CD14-positive monocyte (primary cell): ENCODE results near the gene GKN1. TPM values are rescaled to one million over a fixed set of nuclear protein-coding genes. Genes with fewer than 3 reads are reported as not detected.
A peak's percentile ranks its signal among the peaks of the same experiment; 100 is the strongest.

Source experiments
- DNase-seq, 3 donors: peaks; one replicate each; pipeline ENCODE4 v3.0.0-alpha.2; 2011 to 2022
- H2AFZ ChIP-seq: 2 replicates; pipeline ENCODE4 v1.6.0; 2012; ENCODE audit warnings: mild to moderate bottlenecking, low read depth, low read length, inconsistent platforms; ENCODE audit not compliant: insufficient read depth, poor library complexity, severe bottlenecking
- H3K27ac ChIP-seq, 2 donors: 1 replicate in 1 of 2; 2 replicates in 1 of 2; pipeline ENCODE4 v1.5.1; 2012 to 2013; ENCODE audit warnings: low read length in 2 of 2, control low read depth in 1 of 2, inconsistent platforms in 1 of 2, low read depth in 1 of 2, mild to moderate bottlenecking in 1 of 2
- H3K27me3 ChIP-seq, 2 donors: one replicate each; pipeline versions ENCODE4 v1.6.0 to v1.6.1; 2011 to 2013; ENCODE audit warnings: low read length in 2 of 2; ENCODE audit not compliant: control insufficient read depth in 2 of 2, insufficient read depth in 2 of 2
- H3K36me3 ChIP-seq, 2 donors: replicated peaks in 1 of 2; 1 replicate in 1 of 2; 2 replicates in 1 of 2; pipeline versions ENCODE4 v1.5.1 to v1.6.1; 2012 to 2013; ENCODE audit warnings: low read length in 2 of 2, control low read depth in 1 of 2, inconsistent platforms in 1 of 2, mild to moderate bottlenecking in 1 of 2; ENCODE audit not compliant: insufficient read depth in 2 of 2, control insufficient read depth in 1 of 2
- H3K4me1 ChIP-seq, 2 donors: 1 replicate in 1 of 2; 2 replicates in 1 of 2; pipeline versions ENCODE4 v1.5.1 to v1.6.1; 2012 to 2013; ENCODE audit warnings: low read length in 2 of 2, control low read depth in 1 of 2, inconsistent platforms in 1 of 2, mild to moderate bottlenecking in 1 of 2, moderate library complexity in 1 of 2; ENCODE audit not compliant: insufficient read depth in 2 of 2, control insufficient read depth in 1 of 2
- H3K4me2 ChIP-seq: replicated peaks from 2 replicates; pipeline ENCODE3; 2012; ENCODE audit warnings: low read length, moderate library complexity, mild to moderate bottlenecking; ENCODE audit not compliant: poor library complexity, severe bottlenecking; ENCODE audit errors: extremely low read depth
- H3K4me3 ChIP-seq, 3 experiments: fragments of 200-600 bp in 1 of 3; sonication (generic) in 1 of 3; replicated peaks in 1 of 3; 1 replicate in 2 of 3; 2 replicates in 1 of 3; pipeline ENCODE4 v1.5.1; 2011 to 2013; ENCODE audit warnings: low read length in 3 of 3, mild to moderate bottlenecking in 3 of 3, control low read depth in 2 of 3, low read depth in 2 of 3, inconsistent platforms in 1 of 3, moderate library complexity in 1 of 3
- H3K79me2 ChIP-seq: 2 replicates; pipeline ENCODE4 v1.6.0; 2012; ENCODE audit warnings: mild to moderate bottlenecking, control low read depth, inconsistent platforms, low read length, moderate library complexity; ENCODE audit not compliant: insufficient read depth
- H3K9ac ChIP-seq: 2 replicates; pipeline ENCODE4 v1.6.0; 2017; ENCODE audit warnings: low read length, mild to moderate bottlenecking; ENCODE audit not compliant: insufficient read depth, poor library complexity, severe bottlenecking
- H3K9me3 ChIP-seq, 2 donors: replicated peaks in 1 of 2; 1 replicate in 1 of 2; 2 replicates in 1 of 2; pipeline versions ENCODE4 v1.5.1 to v1.6.1; 2012 to 2013; ENCODE audit warnings: low read length in 2 of 2, control low read depth in 1 of 2; ENCODE audit not compliant: control insufficient read depth in 1 of 2, insufficient read depth in 1 of 2
- H4K20me1 ChIP-seq: 2 replicates; pipeline ENCODE4 v1.6.0; 2012; ENCODE audit warnings: mild to moderate bottlenecking, low read length, control low read depth, moderate library complexity; ENCODE audit not compliant: insufficient read depth
- H3K27ac Mint-ChIP-seq, 7 donors: one replicate each; pipeline ENCODE4 v1.8.0; 2020; ENCODE audit warnings: mild to moderate bottlenecking in 7 of 7, mixed read lengths in 7 of 7, moderate library complexity in 6 of 7, inconsistent platforms in 2 of 7
- H3K27me3 Mint-ChIP-seq, 3 donors: one replicate each; pipeline ENCODE4 v1.8.0; 2021 to 2022; ENCODE audit warnings: low read depth in 3 of 3, mild to moderate bottlenecking in 3 of 3, mixed read lengths in 3 of 3, moderate library complexity in 3 of 3, inconsistent platforms in 1 of 3
- H3K36me3 Mint-ChIP-seq, 2 donors: one replicate each; pipeline ENCODE4 v1.8.0; 2020; ENCODE audit warnings: mixed read lengths in 2 of 2, inconsistent platforms in 1 of 2, mild to moderate bottlenecking in 1 of 2
- H3K4me1 Mint-ChIP-seq: one replicate; pipeline ENCODE4 v1.8.0; 2020; ENCODE audit warnings: mild to moderate bottlenecking, mixed read lengths
- H3K4me3 Mint-ChIP-seq, 2 donors: one replicate each; pipeline ENCODE4 v1.8.0; 2020; ENCODE audit warnings: mild to moderate bottlenecking in 2 of 2, mixed read lengths in 2 of 2, moderate library complexity in 1 of 2
- H3K9me3 Mint-ChIP-seq, 7 donors: one replicate each; pipeline ENCODE4 v1.8.0; 2020 to 2022; ENCODE audit warnings: mixed read lengths in 7 of 7, mild to moderate bottlenecking in 6 of 7, moderate library complexity in 6 of 7, inconsistent platforms in 2 of 7
- WGBS: methylation state at CpG from one replicate; pipeline ENCODE4 v1.1.5; 2013; ENCODE audit warnings: missing lambda C conversion rate; ENCODE audit not compliant: insufficient coverage; 5-methylcytosine and 5-hydroxymethylcytosine counted together
- intact Hi-C, 2 donors: fragments of 100-400 bp; cut with micrococcal nuclease; formaldehyde crosslinking; loops; one replicate each; pipeline versions ENCODE4 v1.15.0 to v1.15.1; 2023
- polyA plus RNA-seq, 3 donors: library from polyadenylated mRNA; depleted of rRNA in 1 of 3; unstranded in 2 of 3; stranded (reverse) in 1 of 3; fragments of 300-500 nt in 2 of 3; fragments of >200 nt in 1 of 3; fragmentation: Illumina TruSeq in 2 of 3; gene quantifications; 1 replicate in 2 of 3; 2 replicates in 1 of 3; pipeline ENCODE4 v1.2.3, GENCODE V29; 2012 to 2021
- TF ChIP-seq, protein P1 (sequence below): fragments of 200-600 bp; IDR thresholded peaks from one replicate; pipeline ENCODE4 v1.8.0; 2022; ENCODE audit warnings: antibody characterized with exemption, mild to moderate bottlenecking

GKN1 gene
- polyA plus RNA-seq, 3 donors, result not detected

DNA sequence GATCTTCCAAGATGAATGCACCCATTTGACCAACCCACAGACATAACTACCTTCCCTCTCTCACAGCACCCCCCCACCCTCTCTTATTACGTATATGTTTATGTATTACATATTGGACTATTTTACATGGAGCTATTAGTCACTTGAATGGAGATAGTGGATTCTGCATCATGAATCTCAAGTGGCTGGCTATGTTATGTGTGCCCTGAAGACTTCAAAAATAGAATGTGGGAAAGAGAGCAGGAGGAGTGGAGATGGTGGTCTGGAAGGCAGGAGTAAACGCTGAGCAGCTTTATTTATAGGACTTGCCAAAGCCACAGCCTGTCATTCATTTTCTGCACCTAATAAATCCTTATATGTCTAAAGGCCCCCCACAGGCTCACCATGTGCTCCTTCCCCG is 43.4 kb downstream of the GKN1 start:
- Mint-ChIP-seq H3K27ac (no peak overlapping the region), H3K9me3 (peaks cover 0 to 11% (median 1%) of the 10 kb centered on the region in 7 donors), H3K36me3 (no peaks in the 10 kb centered on the region), H3K27me3 (peaks cover 54 to 56% (median 54%) of the 10 kb centered on the region in 3 donors), H3K4me1 (peaks cover 17% of the 10 kb centered on the region), H3K4me3 (peak overlapping the region in 1 of 2 donors; percentile 27)
- TF ChIP-seq, protein P1, sequence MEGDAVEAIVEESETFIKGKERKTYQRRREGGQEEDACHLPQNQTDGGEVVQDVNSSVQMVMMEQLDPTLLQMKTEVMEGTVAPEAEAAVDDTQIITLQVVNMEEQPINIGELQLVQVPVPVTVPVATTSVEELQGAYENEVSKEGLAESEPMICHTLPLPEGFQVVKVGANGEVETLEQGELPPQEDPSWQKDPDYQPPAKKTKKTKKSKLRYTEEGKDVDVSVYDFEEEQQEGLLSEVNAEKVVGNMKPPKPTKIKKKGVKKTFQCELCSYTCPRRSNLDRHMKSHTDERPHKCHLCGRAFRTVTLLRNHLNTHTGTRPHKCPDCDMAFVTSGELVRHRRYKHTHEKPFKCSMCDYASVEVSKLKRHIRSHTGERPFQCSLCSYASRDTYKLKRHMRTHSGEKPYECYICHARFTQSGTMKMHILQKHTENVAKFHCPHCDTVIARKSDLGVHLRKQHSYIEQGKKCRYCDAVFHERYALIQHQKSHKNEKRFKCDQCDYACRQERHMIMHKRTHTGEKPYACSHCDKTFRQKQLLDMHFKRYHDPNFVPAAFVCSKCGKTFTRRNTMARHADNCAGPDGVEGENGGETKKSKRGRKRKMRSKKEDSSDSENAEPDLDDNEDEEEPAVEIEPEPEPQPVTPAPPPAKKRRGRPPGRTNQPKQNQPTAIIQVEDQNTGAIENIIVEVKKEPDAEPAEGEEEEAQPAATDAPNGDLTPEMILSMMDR, result no peak
- no peak overlapping the region for H3K27ac ChIP-seq
- H3K9ac ChIP-seq, result no peak overlapping the region
- no peaks in the 10 kb centered on the region for H3K79me2 ChIP-seq
- H3K4me1 ChIP-seq, result peaks cover 13 to 15% of the 10 kb centered on the region in 2 donors
- peaks cover 43 to 56% of the 10 kb centered on the region in 2 donors for H3K27me3 ChIP-seq
- DNase-seq, result no peak
- 100% methylated on average over 1 of the region's 3 CpGs for WGBS
- H3K4me3 ChIP-seq, result no peak overlapping the region
- H3K4me2 ChIP-seq, result no peak overlapping the region
- H2AFZ ChIP-seq, result no peak overlapping the region
- H3K9me3 ChIP-seq, result peaks cover 0 to 10% of the 10 kb centered on the region in 2 donors
- H3K36me3 ChIP-seq, result no peaks in the 10 kb centered on the region
- H4K20me1 ChIP-seq, result no peaks in the 10 kb centered on the region
- intact Hi-C loops, result no loop called here

DNA sequence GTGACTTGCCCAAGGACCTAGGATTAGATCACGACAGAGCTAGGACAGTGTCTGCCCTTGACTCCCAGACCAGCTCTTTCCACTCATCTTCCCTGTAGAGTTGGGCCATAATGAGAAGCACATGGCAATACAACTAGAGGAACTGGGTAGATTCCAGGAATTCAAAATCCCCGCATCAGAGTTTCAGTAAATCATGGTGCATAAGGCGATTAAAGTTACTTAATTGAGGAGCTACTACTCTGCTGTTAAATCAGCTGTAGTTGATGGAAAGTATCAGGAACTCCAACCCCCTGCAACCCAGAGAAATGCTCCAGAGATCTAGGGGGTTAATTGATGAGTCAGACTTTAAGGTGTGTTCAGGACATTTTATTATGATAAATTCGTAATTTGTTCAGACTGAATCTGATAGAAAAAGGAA is 44.3 kb downstream of the GKN1 start:
- DNase-seq, result no peak
- Histone ChIP-seq H3K9ac (no peak overlapping the region), H3K4me1 (peaks cover 5 to 7% of the 10 kb centered on the region in 2 donors), H3K27ac (no peak overlapping the region), H3K27me3 (peaks cover 40 to 47% of the 10 kb centered on the region in 2 donors), H3K4me3 (no peak overlapping the region), H3K4me2 (no peak overlapping the region), H3K79me2 (no peaks in the 10 kb centered on the region), H3K36me3 (no peaks in the 10 kb centered on the region), H2AFZ (no peak overlapping the region), H3K9me3 (peaks cover 0 to 10% of the 10 kb centered on the region in 2 donors), H4K20me1 (no peaks in the 10 kb centered on the region)
- intact Hi-C loops, result no loop called here
- TF ChIP-seq, protein P1, result no peak
- H3K27me3 Mint-ChIP-seq, result peaks cover 46 to 47% (median 47%) of the 10 kb centered on the region in 3 donors
- H3K4me1 Mint-ChIP-seq, result peaks cover 9% of the 10 kb centered on the region
- H3K27ac Mint-ChIP-seq, result no peak overlapping the region
- H3K36me3 Mint-ChIP-seq, result no peaks in the 10 kb centered on the region
- peak overlapping the region in 1 of 2 donors; percentile 9 for H3K4me3 Mint-ChIP-seq
- H3K9me3 Mint-ChIP-seq, result peaks cover 0 to 5% (median 0%) of the 10 kb centered on the region in 7 donors
- WGBS, result 100% methylated on average over 2 of the region's 4 CpGs
